GM12874 (cell line): ENCODE measurements around the gene ATF7.

Experiments
- TF ChIP-seq, protein P1 (sequence below): IDR thresholded peaks from 2 replicates; pipeline ENCODE4 v1.5.1; 2011; ENCODE audit warnings: low read depth, mild to moderate bottlenecking, control low read depth, low read length, moderate library complexity; ENCODE audit not compliant: insufficient read depth

The ATF7 gene

DNA sequence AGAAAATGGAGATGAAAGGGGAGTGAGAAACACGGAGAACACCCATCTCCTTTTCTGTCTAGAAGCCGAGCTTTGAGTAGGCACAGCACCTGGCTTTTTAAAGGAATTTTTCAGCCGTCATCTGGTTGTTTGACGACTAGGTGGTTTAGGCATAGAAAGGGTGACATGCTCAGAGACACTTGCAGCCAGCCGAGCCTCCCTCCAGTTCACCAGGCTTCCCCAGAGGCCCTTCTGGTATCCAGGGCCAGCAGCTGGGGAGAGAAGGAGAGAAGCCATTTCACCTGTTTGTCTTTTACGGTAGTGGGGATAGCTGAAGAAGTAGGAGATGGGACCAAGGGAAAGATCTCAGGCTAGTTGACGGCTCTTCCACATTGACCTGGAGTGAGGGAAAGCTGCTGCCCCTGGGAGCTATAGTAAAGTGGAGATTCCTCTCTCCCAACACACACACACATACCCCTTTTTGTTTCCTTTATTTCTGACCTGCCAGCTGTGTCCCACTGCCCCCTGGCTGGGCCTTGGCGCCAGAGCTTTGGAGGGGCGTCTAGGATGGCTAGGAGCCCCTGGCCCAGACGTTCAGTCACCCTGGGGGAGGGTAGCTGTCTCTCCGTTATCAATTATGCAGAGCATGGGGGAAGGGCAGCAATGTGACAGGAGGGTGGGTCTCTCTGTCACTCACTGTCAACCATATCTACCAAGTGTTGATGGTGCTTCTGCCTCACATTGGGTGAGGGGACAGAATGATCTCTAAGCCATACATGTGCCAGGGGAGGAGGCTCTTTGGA is 132.4 kb downstream of the ATF7 start:
- TF ChIP-seq, protein P1, sequence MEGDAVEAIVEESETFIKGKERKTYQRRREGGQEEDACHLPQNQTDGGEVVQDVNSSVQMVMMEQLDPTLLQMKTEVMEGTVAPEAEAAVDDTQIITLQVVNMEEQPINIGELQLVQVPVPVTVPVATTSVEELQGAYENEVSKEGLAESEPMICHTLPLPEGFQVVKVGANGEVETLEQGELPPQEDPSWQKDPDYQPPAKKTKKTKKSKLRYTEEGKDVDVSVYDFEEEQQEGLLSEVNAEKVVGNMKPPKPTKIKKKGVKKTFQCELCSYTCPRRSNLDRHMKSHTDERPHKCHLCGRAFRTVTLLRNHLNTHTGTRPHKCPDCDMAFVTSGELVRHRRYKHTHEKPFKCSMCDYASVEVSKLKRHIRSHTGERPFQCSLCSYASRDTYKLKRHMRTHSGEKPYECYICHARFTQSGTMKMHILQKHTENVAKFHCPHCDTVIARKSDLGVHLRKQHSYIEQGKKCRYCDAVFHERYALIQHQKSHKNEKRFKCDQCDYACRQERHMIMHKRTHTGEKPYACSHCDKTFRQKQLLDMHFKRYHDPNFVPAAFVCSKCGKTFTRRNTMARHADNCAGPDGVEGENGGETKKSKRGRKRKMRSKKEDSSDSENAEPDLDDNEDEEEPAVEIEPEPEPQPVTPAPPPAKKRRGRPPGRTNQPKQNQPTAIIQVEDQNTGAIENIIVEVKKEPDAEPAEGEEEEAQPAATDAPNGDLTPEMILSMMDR, result no peak

DNA sequence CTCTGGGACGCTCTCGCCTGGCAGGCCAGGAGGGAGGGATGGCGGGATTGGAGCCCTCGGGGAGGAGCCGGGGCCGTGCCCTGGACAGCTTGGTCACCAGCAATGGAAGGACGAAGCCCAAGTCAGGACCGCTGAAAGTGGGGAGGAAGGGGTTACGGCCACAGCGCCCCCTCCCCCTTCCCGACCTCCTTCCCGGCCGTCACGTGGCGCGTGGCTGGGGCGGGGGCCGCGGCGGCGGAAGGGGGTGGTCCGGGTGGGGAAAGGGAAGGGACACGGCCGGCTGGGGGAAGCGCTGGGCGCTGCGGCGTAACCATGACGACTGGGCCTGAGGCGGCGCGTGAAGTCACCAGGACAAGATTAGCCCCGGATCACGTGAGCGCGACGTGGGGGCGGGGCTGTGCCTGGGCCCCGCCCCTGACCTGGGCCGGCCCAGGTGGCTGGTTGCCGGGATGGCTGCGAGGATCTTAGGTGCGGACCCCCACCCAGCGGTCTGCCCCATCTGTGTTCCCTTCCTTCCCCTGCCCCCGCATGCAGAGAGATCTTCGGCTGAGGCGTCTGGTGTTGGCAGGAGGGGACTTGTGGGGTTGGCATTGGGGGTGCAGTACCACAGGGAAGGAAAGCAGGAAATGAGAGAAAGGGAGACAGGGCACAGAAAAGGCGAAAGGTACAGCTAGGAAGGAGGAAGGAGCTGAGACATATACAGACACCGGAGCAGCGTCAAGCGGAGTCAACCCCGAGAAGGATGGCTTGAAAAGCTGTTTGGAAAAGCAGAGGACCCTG is 133.2 kb downstream of the ATF7 start:
- TF ChIP-seq, protein P1, result no peak

DNA sequence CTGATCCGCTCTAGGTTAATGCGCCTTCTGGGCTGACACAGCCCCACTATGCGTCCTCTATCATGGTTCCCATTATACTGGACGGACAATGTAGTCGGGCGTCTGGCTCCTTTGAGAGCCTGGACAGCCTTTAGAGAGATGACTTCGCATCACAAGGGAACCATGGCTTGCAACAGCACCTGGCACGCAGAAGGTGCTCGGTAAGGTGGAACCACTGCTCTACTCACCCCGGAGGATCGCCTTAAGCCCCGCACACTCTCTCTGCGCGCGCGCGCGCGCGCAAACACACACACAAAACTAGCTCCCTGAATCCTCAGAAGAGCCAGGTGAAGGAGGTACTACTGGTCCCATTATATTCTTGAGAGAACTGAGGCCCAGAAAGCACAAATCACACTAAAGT is 134.0 kb downstream of the ATF7 start:
- TF ChIP-seq, protein P1, result no peak

DNA sequence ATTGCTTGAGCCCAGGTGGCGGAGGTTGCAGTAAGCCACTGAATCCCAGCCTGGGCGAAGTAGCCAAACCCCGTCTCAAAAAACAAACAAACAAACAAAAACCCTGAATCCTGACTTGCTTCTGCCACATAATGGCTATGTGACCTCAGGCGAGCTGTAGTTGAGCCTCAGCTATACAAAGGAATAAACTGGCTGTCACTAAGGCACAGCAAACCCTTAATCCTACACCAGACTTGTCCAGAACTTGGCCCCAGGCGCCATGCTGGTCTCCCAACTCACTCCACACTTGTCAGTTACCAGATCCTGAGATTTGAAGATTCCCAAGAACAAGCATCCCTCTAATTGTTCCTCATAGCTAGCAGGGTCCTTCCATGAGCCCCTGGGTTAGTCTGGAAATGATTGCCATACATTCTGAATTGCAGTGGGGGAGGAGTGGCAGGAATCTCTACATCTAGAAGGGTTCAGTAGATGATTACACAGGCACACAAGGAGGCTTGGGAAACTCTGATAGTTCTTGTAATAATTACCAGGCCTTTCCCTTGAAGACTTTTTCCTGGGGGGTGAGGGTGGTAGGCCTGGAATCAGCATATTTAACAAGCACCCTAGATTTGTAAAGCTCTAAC is 136.8 kb downstream of the ATF7 start:
- TF ChIP-seq, protein P1, result no peak

DNA sequence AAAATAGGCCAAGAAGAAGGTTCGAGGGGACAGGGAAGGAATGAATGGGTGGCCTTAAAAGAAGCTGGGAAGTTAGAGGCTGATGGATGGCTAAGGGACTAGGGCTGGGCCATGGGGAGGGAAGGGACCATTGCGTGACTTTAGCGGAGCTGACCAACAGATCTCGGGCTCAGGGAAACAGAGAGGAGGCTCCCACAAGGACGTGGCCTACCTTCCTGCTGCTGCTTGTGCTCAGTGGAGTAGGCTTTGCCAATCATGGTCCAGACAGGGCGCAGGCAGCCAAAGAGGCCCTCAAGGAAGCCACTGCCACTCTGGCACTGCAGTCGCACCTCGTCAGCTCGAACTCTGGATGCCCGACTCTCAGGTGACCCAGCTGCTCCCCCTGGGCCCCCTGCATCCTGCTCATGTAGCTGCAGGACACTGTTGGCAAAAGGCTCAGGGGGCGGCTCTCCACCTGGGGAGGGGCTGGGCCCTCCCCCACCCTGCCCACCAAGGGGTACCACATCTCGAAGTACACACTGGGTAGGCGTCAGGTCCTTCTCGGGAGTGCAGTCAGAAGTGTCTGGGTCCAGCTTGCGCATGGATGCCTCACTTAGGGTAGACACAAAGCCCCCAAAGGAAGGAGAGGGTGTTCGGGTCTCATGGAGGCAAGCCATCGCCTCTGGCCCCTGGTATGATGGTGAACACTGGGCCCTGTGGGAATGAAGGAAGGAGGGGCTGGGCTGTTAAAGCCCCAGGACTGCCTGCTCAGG is 139.3 kb downstream of the ATF7 start:
- TF ChIP-seq, protein P1, result no peak

DNA sequence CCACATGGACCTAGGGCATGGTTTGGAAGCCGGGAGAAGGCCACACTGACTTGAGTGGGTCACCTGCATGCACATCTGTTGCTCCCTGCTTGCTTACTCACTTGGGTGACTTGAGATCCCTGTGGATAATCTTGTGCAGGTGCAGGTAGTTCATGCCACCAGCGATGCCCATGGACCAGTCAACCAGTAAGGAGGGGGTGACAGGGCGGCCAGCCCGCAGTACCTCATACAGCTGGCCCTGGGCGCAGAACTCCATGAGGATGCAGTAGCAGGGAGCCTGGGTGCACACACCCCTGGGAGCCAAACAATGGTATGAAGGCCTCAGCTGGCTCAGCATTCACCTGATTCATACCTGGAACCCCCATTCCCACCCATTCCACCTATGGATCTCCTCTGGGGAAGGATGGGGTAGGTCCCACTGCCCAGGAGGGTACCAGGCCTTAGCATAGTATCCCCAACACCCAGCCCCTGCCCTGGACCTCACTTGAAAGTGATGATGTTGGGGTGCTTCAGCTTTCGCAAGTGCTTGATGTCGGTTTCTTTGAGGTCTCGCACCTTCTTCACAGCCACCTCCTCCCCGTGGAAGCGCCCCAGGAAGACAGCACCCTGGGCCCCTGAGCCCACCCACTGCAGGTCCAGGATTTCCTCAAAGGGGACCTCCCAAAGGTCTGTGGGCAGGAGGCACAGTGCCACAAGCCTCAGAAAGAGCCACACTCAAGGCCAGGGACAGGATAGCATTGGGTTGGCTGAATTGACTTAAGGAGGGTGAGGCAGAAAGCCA is 140.0 kb downstream of the ATF7 start:
- TF ChIP-seq, protein P1, result no peak
